ENCODE measurements around the gene AMN1.
"Not testable (repeated sequence)": the region's sequence is repeated elsewhere in the genome, so short reads cannot be mapped to it uniquely, and the experiment has no call there.

The AMN1 gene

GRCh38 chr12:31733549-31734432, 5.0 kb upstream of the AMN1 start:
- not testable (repeated sequence) for DNase-seq

GRCh38 chr12:31732926-31733548, 4.2 kb upstream of the AMN1 start:
- DNase-seq, result no peak

- DNase-seq, result not testable (repeated sequence)
These were observed 2.4 kb upstream of the AMN1 start for GRCh38 chr12:31731203-31731602.

DNA sequence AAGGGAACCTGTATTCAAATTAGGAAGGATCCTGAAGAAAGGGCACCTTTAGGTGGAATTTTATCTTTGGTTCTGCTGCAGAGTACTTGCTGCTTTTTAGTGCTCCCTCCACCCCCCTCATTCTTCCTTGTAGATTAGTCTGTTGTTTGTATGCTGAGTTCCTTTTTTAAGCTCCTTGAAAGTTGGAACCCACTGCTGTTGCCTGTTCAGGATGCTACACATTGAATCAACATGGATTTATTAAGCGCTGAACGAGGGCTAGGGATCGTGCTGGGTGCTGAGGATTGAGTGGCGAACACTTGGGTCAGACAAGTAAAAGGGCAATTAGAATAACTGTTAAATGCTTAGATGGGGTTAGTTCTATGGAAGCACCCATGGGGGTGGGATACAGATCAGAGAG, 884 bp upstream of the AMN1 start:
- DNase-seq, result no peak

DNA sequence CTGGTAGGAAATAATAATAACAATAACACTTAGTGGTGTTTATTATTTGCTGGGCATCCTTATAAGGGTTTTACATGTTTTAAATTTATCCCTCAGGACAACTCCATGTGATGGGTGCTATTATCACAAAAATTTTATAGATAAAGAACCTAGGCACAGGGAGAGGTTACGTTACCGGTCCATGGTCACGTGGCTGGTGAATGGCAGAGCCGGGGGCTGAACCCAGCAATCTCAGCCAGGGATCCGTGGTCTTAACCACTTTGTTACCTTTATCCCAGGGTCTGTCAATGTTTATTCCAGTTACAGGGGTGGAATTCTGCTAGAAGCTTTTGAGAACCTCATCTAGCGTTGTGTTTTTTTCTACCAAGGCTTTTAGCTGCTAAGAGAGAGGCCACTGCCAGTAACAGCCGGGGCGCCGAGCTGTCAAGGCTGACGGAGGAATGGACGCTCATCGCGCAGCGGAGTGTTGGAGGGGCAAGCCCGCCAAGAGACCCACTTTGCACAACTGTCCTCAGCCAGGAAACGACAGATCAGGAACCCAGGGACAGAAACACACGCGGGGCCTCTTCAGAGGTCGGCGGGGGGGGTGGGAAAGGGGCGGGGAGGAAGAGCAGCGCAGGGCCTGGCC, 418 bp downstream of the AMN1 start:
- DNase-seq, result peak in 26 of 56 donors; percentile 27 to 68 (median 50)

DNA sequence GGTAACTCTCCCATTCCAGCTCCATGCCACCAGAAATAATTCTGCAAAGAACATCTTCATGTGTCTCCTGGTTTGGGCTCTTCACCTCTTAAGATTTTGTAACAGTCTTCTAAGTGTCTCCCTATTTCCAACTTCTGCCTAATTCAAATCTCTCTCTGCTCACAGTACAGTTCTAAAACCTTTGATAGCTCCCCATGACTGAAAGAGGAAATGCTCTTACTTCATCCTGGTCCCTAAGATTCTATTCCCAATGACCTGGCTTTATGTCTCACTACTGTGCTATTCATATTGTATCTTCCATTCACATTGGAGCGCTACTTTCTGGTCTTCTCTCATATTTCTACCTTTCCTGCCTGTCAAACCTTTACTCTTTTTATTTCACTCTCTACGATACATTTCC, 1.6 kb downstream of the AMN1 start:
- no peak for DNase-seq

- no peak for DNase-seq
These were observed 2.2 kb downstream of the AMN1 start for GRCh38 chr12:31726575-31726974.

DNA sequence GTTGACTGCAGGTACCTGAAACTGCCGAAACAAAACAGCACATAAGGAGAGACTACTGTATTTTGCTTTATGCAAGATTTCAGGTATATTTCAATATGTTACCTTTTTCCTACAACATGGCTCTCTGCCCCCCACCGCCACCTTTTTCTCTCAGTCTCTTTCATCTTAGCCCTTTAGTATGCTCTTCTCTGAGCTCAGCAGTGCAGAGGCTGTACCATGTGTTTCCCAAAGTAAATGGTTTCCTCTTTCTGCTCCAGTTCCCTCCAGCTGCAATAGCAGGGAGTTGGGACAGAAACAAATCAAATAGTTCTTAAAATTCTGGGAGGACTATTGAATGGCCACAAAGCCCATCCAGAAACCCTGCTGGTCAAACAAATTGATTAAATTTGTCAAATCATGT, 4.3 kb downstream of the AMN1 start:
- no peak for DNase-seq

- no peak for DNase-seq
These were observed 6.2 kb downstream of the AMN1 start for GRCh38 chr12:31722580-31722979.

DNA sequence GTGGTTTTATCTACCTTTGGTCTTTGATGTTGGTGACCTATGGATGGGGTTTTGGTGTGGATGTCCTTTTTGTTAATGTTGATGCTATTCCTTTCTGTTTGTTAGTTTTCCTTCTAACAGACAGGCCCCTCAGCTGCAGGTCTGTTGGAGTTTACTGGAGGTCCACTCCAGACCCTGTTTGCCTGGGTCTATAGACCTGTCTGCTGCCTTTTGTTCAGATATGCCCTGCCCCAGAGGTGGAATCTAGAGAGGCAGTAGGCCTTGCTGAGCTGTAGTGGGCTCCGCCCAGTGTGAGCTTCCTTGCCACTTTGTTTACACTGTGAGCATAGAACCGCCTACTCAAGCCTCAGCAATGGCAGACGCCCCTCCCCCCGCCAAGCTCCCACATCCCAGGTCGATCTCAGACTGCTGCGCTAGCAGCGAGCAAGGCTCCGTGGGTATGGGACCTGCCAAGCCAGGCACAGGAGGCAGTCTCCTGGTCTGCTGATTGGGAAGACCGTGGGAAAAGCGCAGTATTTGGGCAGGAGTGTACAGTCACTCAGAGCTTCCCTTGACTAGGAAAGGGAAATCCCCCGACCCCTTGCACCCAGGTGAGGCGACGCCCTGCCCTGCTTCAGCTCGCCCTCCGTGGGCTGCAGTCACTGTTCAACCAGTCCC, 10.2 kb downstream of the AMN1 start:
- not testable (repeated sequence) for DNase-seq

- DNase-seq, result not testable (repeated sequence)
These were observed 11.8 kb downstream of the AMN1 start for GRCh38 chr12:31716998-31717397.

GRCh38 chr12:31715283-31715825, 13.5 kb downstream of the AMN1 start:
- no peak for DNase-seq

GRCh38 chr12:31714406-31715271, 14.2 kb downstream of the AMN1 start:
- no peak for DNase-seq

GRCh38 chr12:31712877-31713276, 15.9 kb downstream of the AMN1 start:
- no peak for DNase-seq

GRCh38 chr12:31710021-31710818, 18.6 kb downstream of the AMN1 start:
- no peak for DNase-seq

DNA sequence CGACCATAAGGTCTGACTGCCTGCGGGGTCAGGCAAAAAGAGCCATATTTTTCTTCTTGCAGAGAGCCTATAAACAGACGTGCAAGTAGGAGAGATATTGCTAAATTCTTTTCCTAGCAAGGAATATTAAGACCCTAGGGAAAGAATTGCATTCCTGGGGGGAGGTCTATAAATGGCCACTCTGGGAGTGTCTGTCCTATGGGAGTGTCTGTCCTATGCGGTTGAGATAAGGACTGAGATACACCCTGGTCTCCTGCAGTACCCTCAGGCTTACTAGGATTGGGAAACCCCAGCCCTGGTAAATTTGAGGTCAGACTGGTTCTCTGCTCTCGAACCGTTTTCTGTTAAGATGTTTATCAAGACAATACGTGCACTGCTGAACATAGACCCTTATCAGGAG, 20.7 kb downstream of the AMN1 start:
- not testable (repeated sequence) for DNase-seq

- DNase-seq, result no peak
These were observed 23.2 kb downstream of the AMN1 start for GRCh38 chr12:31705621-31706020.

- no peak for DNase-seq
These were observed 26.8 kb downstream of the AMN1 start for GRCh38 chr12:31702047-31702446.

DNA sequence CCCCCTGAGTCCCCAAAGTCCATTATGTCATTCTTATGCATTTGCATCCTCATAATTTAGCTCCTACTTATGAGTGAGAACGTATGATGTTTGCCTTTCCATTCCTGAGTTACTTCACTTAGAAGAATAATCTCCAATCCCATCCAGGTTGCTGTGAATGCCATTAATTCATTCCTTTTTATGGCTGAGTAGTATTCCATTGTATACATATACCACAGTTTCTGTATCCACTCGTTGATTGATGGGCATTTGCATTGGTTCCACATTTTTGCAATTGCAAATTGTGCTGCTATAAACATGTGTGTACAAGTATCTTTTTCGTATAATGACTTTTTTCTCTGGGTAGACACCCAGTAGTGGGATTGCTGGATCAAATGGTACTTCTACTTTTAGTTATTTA, 38.9 kb downstream of the AMN1 start:
- DNase-seq, result not testable (repeated sequence)

DNA sequence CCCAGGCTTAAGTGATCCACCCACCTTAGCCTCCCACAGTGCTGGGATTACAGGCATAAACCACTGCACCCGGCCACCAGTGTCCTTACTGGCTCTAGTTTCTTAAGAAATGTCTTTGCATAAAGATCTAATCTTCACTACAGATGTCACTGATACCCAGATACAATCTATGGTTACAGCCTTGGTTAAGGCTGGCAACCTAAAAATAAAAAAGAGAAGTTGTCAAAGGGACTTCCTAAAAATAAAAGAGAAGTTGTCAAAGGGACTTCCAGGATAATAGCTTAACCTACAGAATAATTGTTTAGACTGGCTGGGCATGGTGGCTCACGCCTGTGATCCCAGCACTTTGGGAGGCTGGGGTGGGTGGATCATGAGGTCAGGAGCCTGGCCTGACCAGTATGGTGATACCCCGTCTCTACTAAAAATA, 41.7 kb downstream of the AMN1 start:
- no peak for DNase-seq
